Small intestine (tissue), 7 donors: ENCODE data around the gene IER5. TPM values are rescaled to one million over a fixed set of nuclear protein-coding genes. Genes with fewer than 3 reads are reported as not detected.

Experiments used
- DNase-seq, 2 donors: peaks; one replicate each; pipeline versions ENCODE4 v3.0.0 to v3.0.0-alpha.2; 2013
- FAIRE-seq: peaks from 2 replicates; lab custom pipeline; 2012; peaks lifted over from hg19 to GRCh38; lab: Jason Lieb, UNC
- H3K27ac ChIP-seq, 3 donors: one replicate each; pipeline ENCODE4 v1.5.1; 2013; ENCODE audit warnings: low read length in 2 of 3, mild to moderate bottlenecking in 2 of 3, control low read depth in 1 of 3, inconsistent platforms in 1 of 3, low read depth in 1 of 3, moderate library complexity in 1 of 3
- H3K27me3 ChIP-seq, 3 donors: one replicate each; pipeline ENCODE4 v1.6.1; 2013; ENCODE audit warnings: low read length in 3 of 3, inconsistent platforms in 1 of 3; ENCODE audit not compliant: control insufficient read depth in 3 of 3, insufficient read depth in 3 of 3
- H3K36me3 ChIP-seq, 3 donors: one replicate each; pipeline ENCODE4 v1.6.1; 2013; ENCODE audit warnings: low read length in 3 of 3, inconsistent platforms in 1 of 3, low read depth in 1 of 3, mild to moderate bottlenecking in 1 of 3, moderate library complexity in 1 of 3; ENCODE audit not compliant: control insufficient read depth in 3 of 3, insufficient read depth in 2 of 3
- H3K4me1 ChIP-seq, 3 donors: one replicate each; pipeline ENCODE4 v1.6.1; 2013; ENCODE audit warnings: low read length in 2 of 3, inconsistent platforms in 1 of 3, low read depth in 1 of 3, mild to moderate bottlenecking in 1 of 3, moderate library complexity in 1 of 3; ENCODE audit not compliant: control insufficient read depth in 3 of 3, insufficient read depth in 2 of 3
- H3K4me3 ChIP-seq, 3 donors: one replicate each; pipeline ENCODE4 v1.5.1; 2013; ENCODE audit warnings: low read length in 3 of 3, control low read depth in 1 of 3, inconsistent platforms in 1 of 3, low read depth in 1 of 3, mild to moderate bottlenecking in 1 of 3, moderate library complexity in 1 of 3
- H3K9me3 ChIP-seq, 2 donors: one replicate each; pipeline ENCODE4 v1.6.1; 2013; ENCODE audit warnings: low read depth in 1 of 2, low read length in 1 of 2; ENCODE audit not compliant: control insufficient read depth in 2 of 2, insufficient read depth in 1 of 2
- WGBS, 3 donors: extraction: QIAGEN DNeasy Blood & Tissue Kit; methylation state at CpG; one replicate each; pipeline ENCODE4 v1.1.7; 2013; 5-methylcytosine and 5-hydroxymethylcytosine counted together
- polyA plus RNA-seq, 4 donors: library from polyadenylated mRNA; stranded (reverse) in 3 of 4; unstranded in 1 of 4; fragments of 200-250 nt in 3 of 4; fragments of 120-200 nt in 1 of 4; gene quantifications; one replicate each; pipeline versions ENCODE4 v1.2.1 to v1.2.3, GENCODE V29; 2013
- donor health status: healthy with polysubstance abuse.
- donor health status: control.
- donor health status: control.
- donor health status: Bipolar disorder and iron deficiency.
- donor health status: healthy.

IER5 gene
- polyA plus RNA-seq, 4 donors: 4.5 to 8.9 (median 6.3) TPM

DNA sequence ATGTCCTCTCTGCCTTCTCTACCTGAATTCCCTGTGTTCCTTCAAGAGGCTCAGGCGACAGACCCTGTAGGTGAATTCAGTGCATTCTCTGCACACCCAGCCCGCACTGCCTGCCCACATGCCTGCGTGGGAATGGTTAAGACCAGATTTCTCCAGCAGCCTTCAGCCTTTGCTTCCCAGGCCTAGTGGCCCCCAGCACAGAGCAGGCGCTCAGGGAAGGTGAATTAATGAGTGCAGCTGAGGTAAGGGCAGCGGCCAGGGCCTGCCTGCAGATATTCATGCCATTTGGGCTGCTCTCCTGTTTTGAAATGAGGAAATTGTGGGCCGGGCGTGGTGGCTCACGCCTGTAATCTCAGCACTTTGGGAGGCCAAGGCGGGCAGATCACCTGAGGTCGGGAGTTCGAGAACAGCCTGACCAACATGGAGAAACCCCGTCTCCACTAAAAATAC lies 45.5 kb downstream of the IER5 start:
- WGBS, 3 donors: 80 to 89% (median 85%) methylated on average over 10 to 12 of the region's 12 CpGs
- H3K4me3 ChIP-seq: no peak overlapping the region
- H3K27me3 ChIP-seq: no peaks in the 10 kb centered on the region
- peaks cover 0 to 43% (median 9%) of the 10 kb centered on the region in 3 donors for H3K4me1 ChIP-seq
- H3K36me3 ChIP-seq: no peaks in the 10 kb centered on the region
- no peak overlapping the region for H3K27ac ChIP-seq
- no peaks in the 10 kb centered on the region for H3K9me3 ChIP-seq
- FAIRE-seq: no peak
- DNase-seq: no peak

DNA sequence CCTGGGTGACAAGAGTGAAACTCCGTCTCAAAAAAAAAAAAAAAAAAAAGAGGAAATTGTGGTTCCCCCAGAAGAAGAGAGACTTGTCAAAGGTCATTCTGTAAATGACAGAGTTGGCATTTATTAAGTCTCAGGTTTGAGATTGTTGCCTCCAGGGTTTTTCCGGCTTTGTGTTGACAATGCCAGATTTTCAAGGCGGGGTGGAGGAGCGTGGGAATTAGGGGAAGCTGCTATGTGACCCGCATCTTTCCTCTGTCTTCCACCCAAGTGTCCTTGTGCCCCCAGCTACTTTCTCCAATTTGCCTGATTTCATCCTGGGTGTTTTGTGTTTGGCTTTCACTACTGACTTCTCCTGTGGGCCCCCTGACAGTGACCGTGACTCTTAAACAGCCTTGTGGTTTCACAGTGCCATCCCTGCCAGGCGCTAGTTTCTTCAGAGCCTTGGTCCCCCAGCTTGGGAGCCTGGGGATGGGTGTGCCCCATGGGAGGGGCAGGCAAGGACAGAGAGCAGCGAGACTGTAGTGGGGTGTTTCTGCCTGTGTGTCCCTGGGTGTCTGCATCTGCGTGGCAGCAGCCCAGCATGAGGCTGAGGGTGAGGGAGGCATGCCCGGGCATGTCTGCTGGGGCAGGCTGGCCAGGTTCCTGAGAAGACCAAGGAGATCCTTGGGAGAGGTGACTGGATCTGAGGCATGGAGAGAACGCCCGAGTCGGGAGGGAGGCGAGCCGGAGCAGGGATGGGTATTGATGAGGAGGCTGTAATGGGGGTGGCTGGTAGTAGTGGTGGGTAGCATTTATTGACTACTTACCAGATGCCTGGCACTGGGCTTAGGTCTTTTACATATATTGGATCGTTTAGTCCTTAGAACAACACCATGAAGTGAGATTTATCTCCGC lies 46.3 kb downstream of the IER5 start:
- Histone ChIP-seq H3K4me3 (no peak overlapping the region), H3K9me3 (no peaks in the 10 kb centered on the region), H3K36me3 (no peaks in the 10 kb centered on the region), H3K27ac (peak overlapping the region; percentile 24 to 55 (median 30)), H3K4me1 (peaks cover 0 to 38% (median 9%) of the 10 kb centered on the region in 3 donors), H3K27me3 (no peaks in the 10 kb centered on the region)
- no peak for FAIRE-seq
- DNase-seq: peak; percentile 46 to 52
- WGBS, 3 donors: 29 to 58% (median 36%) methylated on average over 16 to 17 of the region's 17 CpGs

DNA sequence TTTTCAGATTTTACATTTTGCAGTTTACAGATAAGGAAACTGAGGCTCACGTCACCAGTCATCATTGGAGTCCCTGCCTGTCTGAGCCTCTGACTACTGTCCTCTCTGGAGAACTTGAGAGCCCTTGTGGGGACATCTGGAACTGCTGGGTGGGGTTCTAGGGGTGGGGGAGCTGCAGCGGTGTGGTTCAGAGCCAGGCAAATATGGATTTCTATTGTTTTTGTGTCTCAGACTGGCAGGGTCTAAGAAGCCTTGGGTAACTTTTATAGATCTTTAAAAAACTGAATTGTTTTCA lies 46.9 kb downstream of the IER5 start:
- peaks cover 0 to 38% (median 9%) of the 10 kb centered on the region in 3 donors for H3K4me1 ChIP-seq
- H3K27me3 ChIP-seq: no peaks in the 10 kb centered on the region
- H3K9me3 ChIP-seq: no peaks in the 10 kb centered on the region
- 55 to 77% (median 70%) methylated on average over 2 of the region's 2 CpGs for WGBS, 3 donors
- H3K27ac ChIP-seq: peak overlapping the region in 1 of 3 donors; percentile 55
- no peak overlapping the region for H3K4me3 ChIP-seq
- DNase-seq (no peak), FAIRE-seq (no peak)
- H3K36me3 ChIP-seq: no peaks in the 10 kb centered on the region

DNA sequence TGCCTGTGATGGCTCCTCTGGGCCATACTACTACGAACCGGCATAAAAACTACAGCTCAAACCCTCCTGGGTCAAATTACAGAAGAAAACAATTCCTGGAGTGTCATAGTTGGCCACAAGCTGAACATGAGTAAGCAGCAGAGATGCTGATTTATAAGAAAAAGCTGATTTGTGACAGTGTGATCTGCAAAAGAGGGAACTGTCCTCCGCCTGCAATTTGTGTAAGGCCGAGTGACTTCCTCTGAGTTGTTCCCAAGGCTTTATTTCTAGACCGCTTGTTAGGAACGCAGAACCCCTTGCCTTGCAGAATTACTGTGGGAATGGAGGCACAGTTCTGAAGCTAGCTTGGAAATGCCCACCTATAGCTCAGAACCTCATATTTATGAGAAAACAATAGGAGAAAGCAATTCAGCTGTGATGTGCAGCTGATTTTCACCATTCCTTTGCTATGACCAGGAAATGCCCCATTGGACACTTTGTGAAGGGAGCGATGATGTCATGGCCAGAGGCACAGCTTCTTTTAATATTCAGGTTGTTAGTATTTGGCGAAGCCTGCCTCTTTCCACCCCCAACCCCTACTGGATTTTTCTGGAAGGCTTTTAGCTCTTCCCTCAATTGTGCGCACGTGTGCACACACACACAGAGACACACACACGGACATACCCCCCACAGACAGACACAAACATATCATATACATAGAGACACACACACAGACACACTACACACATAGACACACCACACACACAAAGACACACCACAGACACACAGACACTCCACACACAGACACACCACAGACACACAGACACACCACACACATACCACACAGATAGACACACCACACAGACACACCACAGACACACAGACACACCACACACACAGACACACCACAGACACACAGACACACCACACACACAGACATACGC lies 47.6 kb downstream of the IER5 start:
- Histone ChIP-seq H3K27me3 (no peaks in the 10 kb centered on the region), H3K27ac (peak overlapping the region in 1 of 3 donors; percentile 52), H3K4me3 (no peak overlapping the region), H3K36me3 (no peaks in the 10 kb centered on the region), H3K9me3 (no peaks in the 10 kb centered on the region), H3K4me1 (peaks cover 0 to 37% (median 9%) of the 10 kb centered on the region in 3 donors)
- 76 to 90% (median 89%) methylated on average over 12 of the region's 12 CpGs for WGBS, 3 donors
- DNase-seq (no peak), FAIRE-seq (no peak)

DNA sequence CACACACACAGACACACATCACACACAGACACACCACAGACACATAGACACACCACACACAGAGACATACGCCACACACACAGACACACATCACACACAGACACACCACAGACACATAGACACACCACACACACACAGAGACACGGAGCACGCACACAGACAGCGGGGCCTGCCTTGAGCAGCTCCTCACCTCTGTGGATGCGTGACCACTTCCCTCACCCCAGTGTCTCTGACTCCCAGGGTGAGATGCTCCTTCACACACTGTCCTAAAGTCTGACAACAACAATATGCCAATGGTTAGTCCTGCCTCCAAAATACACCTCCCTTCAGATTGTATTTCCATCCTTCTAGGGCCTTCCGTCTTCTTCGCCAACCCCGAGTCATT lies 48.2 kb downstream of the IER5 start:
- Histone ChIP-seq H3K27ac (peak overlapping the region in 1 of 3 donors; percentile 52), H3K9me3 (no peaks in the 10 kb centered on the region), H3K27me3 (no peaks in the 10 kb centered on the region), H3K36me3 (no peaks in the 10 kb centered on the region), H3K4me1 (peaks cover 0 to 30% (median 14%) of the 10 kb centered on the region in 3 donors), H3K4me3 (no peak overlapping the region)
- DNase-seq: no peak
- WGBS, 3 donors: 89 to 92% (median 90%) methylated on average over 8 of the region's 8 CpGs
- FAIRE-seq: no peak

DNA sequence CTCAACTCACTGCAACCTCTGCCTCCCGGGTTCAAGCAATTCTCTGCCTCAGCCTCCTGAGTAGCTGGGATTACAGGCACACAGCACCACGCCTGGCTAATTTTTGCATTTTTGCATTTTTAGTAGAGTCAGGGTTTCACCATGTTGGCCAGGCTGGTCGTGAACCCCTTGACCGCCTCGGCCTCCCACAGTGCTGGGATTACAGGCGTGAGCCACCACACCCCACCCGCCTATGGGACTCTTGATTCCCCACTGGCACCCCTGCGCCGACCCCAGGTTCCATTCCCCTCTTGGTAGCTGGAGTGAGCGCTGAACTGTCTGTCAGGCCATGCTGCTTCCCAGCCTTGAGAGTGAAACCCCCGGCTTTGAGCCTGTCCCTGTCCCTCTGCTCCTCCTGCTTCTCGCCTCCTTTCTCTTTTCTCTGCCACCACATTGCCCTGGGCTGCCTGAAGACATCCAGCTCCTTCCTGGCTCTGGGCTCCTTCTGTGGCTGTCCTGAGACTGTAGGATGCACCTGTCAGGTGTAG lies 48.8 kb downstream of the IER5 start:
- 90 to 96% (median 92%) methylated on average over 12 of the region's 12 CpGs for WGBS, 3 donors
- no peaks in the 10 kb centered on the region for H3K36me3 ChIP-seq
- no peaks in the 10 kb centered on the region for H3K9me3 ChIP-seq
- FAIRE-seq (no peak), DNase-seq (no peak)
- H3K27ac ChIP-seq: no peak overlapping the region
- H3K27me3 ChIP-seq: no peaks in the 10 kb centered on the region
- H3K4me3 ChIP-seq: no peak overlapping the region
- peaks cover 0 to 27% (median 18%) of the 10 kb centered on the region in 3 donors for H3K4me1 ChIP-seq

DNA sequence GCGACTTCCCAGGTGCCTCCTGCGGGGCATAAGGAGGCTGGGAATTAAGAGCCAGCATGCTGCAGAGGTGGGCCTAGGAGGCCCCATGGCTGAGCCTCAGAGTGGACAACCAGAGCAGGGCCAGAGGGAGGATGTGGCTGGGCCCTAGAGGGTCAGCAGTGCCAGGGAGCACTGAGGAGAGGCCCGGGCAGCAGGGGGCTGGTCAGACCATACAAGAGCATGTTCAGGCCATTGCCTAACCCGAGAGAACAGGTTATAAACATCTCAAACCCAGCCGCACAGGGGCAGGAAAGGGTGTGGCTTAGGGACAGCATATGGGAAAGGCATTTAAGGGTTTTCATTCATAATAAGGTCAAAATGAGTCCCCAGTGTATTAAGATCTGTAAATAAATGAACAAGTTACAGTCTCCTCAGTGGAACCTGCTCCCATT lies 51.1 kb downstream of the IER5 start:
- FAIRE-seq: no peak
- Histone ChIP-seq H3K27ac (no peak overlapping the region), H3K27me3 (no peaks in the 10 kb centered on the region)

DNA sequence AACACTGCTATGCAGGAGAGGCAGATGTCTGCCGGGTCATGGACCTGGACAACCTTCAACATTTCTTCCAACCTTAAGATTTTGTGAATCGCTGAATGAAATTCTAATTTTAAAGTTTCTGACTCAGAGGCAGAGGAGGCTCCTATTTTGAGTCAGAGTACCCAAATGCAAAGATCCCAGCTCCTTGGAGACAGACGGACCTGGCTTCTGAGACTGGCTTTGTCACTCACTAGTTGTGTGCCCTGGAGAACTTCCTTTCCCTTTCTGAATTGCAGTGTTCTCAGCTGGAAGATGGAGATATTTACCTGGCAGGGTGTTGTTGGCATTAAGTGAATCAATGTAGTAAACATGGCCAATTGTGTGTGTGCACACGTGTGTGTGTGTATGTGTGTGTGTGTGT lies 51.9 kb downstream of the IER5 start:
- no peaks in the 10 kb centered on the region for H3K36me3 ChIP-seq
- H3K4me3 ChIP-seq: no peak overlapping the region
- H3K9me3 ChIP-seq: no peaks in the 10 kb centered on the region
- peaks cover 0 to 9% (median 4%) of the 10 kb centered on the region in 3 donors for H3K4me1 ChIP-seq
- no peak overlapping the region for H3K27ac ChIP-seq
- 74 to 83% (median 81%) methylated on average over 4 of the region's 4 CpGs for WGBS, 3 donors
- FAIRE-seq (no peak), DNase-seq (no peak)
- no peaks in the 10 kb centered on the region for H3K27me3 ChIP-seq

More for the DNA sequence above, 51.1 kb downstream of the IER5 start:
- no peaks in the 10 kb centered on the region for H3K36me3 ChIP-seq
- DNase-seq: no peak
- H3K9me3 ChIP-seq: no peaks in the 10 kb centered on the region
- WGBS, 3 donors: 45 to 58% (median 58%) methylated on average over 4 to 5 of the region's 5 CpGs
- peaks cover 0 to 15% (median 12%) of the 10 kb centered on the region in 3 donors for H3K4me1 ChIP-seq
- H3K4me3 ChIP-seq: no peak overlapping the region
